ENCODE measurements around the gene ZNF423.
A peak's percentile ranks its signal among the peaks of the same experiment; 100 is the strongest.

The ZNF423 gene

DNA sequence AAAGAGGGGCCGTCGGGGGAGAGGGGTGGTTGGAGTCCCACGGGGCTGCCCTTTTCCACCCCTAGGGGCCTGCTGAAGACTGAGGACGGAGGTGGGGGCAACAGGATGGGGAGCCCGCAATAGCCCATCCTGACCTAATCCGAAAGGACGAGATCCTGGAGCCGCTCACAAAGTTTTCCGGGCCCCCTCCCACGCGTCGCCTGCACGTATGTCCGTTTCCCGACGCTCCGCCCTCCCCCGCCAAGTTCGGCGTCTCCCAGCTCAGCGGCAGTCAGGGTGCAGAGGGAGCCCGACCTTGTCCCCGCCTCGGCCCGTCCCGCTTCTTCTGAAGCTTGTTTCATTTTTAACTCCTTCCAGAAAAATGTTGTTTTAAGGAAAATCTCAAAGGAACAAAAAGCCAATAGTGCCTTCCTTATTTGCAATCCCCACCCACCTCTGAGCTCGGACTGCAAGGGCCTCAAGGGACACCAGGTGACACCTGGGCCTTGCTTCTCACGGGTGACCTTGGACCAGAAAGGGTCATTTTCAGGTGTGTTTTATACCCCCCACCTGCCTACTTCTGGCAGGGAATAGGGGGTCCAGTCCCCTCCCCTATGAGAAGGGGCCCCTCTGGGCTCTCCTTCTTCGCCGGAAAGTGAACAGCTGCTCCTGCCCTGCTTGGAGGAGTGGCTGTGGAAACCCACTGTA is 3.4 kb upstream of the ZNF423 start:
- no peak for DNase-seq (ENCODE audit: low read depth)
- no peak overlapping the region; the same call in 1 of the 2 replicates for H3K4me3 ChIP-seq (ENCODE audit: low read depth, low read length)
- TF ChIP-seq CTCF (IDR thresholded peaks at IDR 0.05; ENCODE audit: low read depth, low read length, missing control alignments) = no peak

DNA sequence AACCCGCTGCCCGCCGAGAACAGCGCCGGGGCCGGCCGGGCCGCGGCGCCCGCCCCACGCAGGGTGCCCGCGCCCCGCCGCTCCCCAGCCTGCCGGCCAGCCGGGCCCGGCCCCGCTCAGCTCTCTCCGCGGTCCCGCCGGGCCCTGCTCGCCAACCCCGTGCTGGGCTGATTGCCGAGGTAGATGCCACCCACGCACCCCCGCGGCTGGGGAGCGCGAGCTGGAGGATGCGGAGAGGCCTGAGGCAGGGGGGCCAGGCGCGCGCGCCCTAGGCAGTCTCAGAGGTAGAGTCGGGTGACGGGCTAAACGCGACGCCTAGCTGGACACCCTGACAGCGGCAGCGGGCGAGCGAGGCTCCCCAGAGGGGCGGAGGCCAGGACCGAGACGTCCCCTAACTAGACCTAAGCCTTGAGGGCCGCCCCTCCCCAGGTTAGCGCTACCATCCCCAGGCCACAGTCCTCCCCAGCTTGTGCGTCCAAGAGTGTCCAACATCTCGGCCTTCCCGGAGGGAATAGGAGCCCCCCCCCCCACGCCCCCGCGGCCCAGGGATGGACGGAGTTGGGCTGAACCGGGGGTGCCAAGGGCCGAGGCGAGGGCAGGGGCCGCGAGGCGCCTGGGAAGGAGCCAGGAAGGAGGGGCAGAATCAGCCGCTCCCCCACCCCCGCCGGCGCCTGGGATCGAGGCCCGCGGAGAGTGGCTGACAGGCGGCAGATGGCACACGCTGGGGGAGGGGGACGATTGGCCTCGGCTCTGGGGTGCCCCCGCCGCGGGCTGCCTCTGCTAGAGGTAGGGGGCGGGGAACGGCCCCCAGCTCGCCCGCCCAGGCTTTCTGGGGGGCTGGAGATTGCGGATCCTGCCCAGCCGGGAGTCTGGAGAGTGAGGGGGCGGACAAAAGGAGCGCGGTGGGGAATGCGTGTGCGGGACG is 2.5 kb upstream of the ZNF423 start:
- no peak overlapping the region; the same call in 1 of the 2 replicates for H3K4me3 ChIP-seq (ENCODE audit: low read depth, low read length)
- no peak for DNase-seq (ENCODE audit: low read depth)
- TF ChIP-seq CTCF (IDR thresholded peaks at IDR 0.05; ENCODE audit: low read depth, low read length, missing control alignments) = no peak

DNA sequence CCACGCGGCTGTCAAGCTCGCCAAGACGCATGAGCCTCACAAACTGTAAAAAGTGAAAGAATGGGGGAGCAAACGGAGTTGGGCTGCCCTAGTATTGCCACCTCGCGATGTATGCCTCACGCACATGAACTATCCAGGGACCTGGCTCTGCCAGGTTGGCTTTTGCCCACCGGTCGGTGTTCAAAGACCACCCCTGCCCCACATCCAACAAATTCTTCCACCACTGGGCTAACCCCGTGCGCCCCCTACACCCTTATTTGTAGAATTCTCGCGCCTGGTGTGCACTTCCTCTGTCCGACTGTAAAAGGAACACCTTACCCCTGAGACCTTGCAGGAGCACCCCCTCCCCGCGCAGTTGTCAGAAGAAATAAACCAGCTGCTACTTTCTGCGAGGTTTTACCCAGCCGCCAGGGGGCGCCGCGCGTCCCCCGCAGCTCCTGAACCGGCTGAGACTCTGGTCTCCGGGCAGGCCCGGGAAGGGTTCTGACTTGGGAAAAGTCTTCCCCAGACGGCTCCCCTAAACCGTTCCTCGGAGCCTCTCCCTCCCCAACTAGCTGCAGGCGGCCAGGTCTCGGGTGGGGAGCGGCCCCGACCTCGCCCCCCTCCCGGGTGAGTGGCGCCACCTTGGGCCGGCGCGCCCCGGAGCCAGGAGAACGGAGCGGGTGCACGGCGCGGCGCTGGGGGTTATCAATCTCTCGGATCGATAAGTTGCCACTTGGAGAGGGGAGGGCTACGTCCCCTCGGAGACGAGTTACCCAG is 1.7 kb upstream of the ZNF423 start:
- peak; percentile 76 for TF ChIP-seq CTCF (IDR thresholded peaks at IDR 0.05; ENCODE audit: low read depth, low read length, missing control alignments)
- DNase-seq (ENCODE audit: low read depth) = no peak
- peak overlapping the region; percentile 24; the same call in 1 of the 2 replicates for H3K4me3 ChIP-seq (ENCODE audit: low read depth, low read length)

- H3K4me3 ChIP-seq (ENCODE audit: low read depth, low read length) = peak overlapping the region; percentile 24; the same call in 1 of the 2 replicates
- TF ChIP-seq CTCF (IDR thresholded peaks at IDR 0.05; ENCODE audit: low read depth, low read length, missing control alignments) = no peak
- no peak for DNase-seq (ENCODE audit: low read depth)
Observed at GRCh38 chr16:49856672-49857330, 889 bp upstream of the ZNF423 start.

GRCh38 chr16:49855280-49855821 is 561 bp downstream of the ZNF423 start:
- TF ChIP-seq CTCF (IDR thresholded peaks at IDR 0.05; ENCODE audit: low read depth, low read length, missing control alignments) = no peak
- no peak for DNase-seq (ENCODE audit: low read depth)
- peak overlapping the region; percentile 52 for H3K4me3 ChIP-seq (ENCODE audit: low read depth, low read length)

DNA sequence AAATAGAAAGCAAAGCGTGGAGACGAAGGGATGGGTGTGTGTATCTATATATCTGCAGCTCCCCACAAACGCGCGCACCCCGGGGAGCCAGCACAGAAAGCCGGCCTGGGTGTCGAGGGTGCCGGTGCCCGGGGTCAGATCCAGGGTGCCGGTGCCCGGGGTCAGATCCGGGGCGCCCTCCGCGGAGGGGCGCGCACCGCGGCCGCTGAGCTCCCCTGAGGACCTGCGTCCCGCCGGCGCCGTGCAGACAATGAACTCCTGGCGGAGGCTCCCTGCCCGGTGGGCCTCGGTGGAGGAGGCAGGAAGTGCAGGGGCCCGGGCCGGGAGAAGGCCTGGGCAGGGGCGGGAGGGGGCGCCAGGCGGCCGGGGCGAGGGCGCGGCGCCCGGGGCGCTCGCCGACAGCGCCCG is 1.1 kb downstream of the ZNF423 start:
- no peak for DNase-seq (ENCODE audit: low read depth)
- no peak for TF ChIP-seq CTCF (IDR thresholded peaks at IDR 0.05; ENCODE audit: low read depth, low read length, missing control alignments)
- H3K4me3 ChIP-seq (ENCODE audit: low read depth, low read length) = peak overlapping the region; percentile 52; the same call in 1 of the 2 replicates

All from GM12864 (cell line).